GM20000 (cell line): ENCODE results near the gene C13orf46.

Experiments used
- DNase-seq: peaks from one replicate; pipeline ENCODE4 v3.0.0; 2012; ENCODE audit warnings: low spot score
- CTCF ChIP-seq: IDR thresholded peaks from 2 replicates; pipeline ENCODE4 v1.5.1; 2012; ENCODE audit warnings: mild to moderate bottlenecking, control low read depth; ENCODE audit errors: extremely low read depth, missing control alignments

Gene C13orf46

GRCh38 chr13:113971471-113972231 lies 2.2 kb downstream of the C13orf46 start:
- no peak for TF ChIP-seq CTCF
- DNase-seq: no peak

GRCh38 chr13:113970810-113971470 lies 2.9 kb downstream of the C13orf46 start:
- TF ChIP-seq CTCF: no peak
- no peak for DNase-seq

GRCh38 chr13:113969973-113970611 lies 3.8 kb downstream of the C13orf46 start:
- no peak for DNase-seq
- TF ChIP-seq CTCF: no peak

- no peak for TF ChIP-seq CTCF
- DNase-seq: no peak
Measured at GRCh38 chr13:113969311-113969972, 4.4 kb downstream of the C13orf46 start.

GRCh38 chr13:113968463-113969310 lies 5.2 kb downstream of the C13orf46 start:
- peak; percentile 3 for TF ChIP-seq CTCF
- no peak for DNase-seq

- no peak for DNase-seq
- TF ChIP-seq CTCF: no peak
Measured at GRCh38 chr13:113967729-113968462, 6.0 kb downstream of the C13orf46 start.
